ENCODE data around the gene NIPAL4. TPM values are rescaled to one million over a fixed set of nuclear protein-coding genes. Genes with fewer than 3 reads are reported as not detected.
A peak's percentile ranks its signal among the peaks of the same experiment; 100 is the strongest.

The NIPAL4 gene
- total RNA-seq, 1 experiment from 2014 or later, result not detected

GRCh38 chr5:157431544-157432200 lies 28.3 kb upstream of the NIPAL4 start:
- Histone ChIP-seq H3K27ac (ENCODE audit: low read depth, low read length, poor library complexity, severe bottlenecking) (no peak overlapping the region), H3K9me3 (ENCODE audit: low read depth, low read length, poor library complexity, severe bottlenecking) (no peaks in the 10 kb centered on the region), H3K4me3 (ENCODE audit: low read depth, low read length, poor library complexity, severe bottlenecking) (no peak overlapping the region), H3K27me3 (replicated peaks; ENCODE audit: insufficient read depth, low read depth, low read length, poor library complexity) (no peaks in the 10 kb centered on the region), H3K4me1 (ENCODE audit: insufficient read depth, low read length, poor library complexity, severe bottlenecking) (no peaks in the 10 kb centered on the region), H3K36me3 (ENCODE audit: insufficient read depth, low read length, poor library complexity, severe bottlenecking) (no peaks in the 10 kb centered on the region)
- TF ChIP-seq CTCF (conservative IDR thresholded peaks at IDR 0.05; ENCODE audit: low read depth, low read length) (peak; percentile 49), EZH2 (IDR thresholded peaks at IDR 0.05; ENCODE audit: borderline replicate concordance, low read depth, low read length, poor library complexity, severe bottlenecking) (no peak)
- DNase-seq (ENCODE audit: low spot score), result peak; percentile 63
- CTCF ChIA-PET, result interaction anchor here (1.2 kb wide), 1 partner anchor 40 kb away, joined by 5 read pairs; no protein-coding TSS in a partner anchor
- BruUV-seq (replicated peaks), result no TSS peak
- intact Hi-C loops (cut with micrococcal nuclease; ENCODE audit: unreplicated experiment), result loop anchor here (2.0 kb wide), 1 partner anchor 39 kb away; no protein-coding TSS in a partner anchor
- POLR2A ChIA-PET (ENCODE audit: low non-redundant PET), result no interaction called here

- no peak for DNase-seq (ENCODE audit: low spot score)
- CTCF ChIA-PET, result no interaction called here
- H3K4me3 ChIP-seq (ENCODE audit: low read depth, low read length, poor library complexity, severe bottlenecking), result no peak overlapping the region
- H3K9me3 ChIP-seq (ENCODE audit: low read depth, low read length, poor library complexity, severe bottlenecking), result no peaks in the 10 kb centered on the region
- POLR2A ChIA-PET (ENCODE audit: low non-redundant PET), result no interaction called here
- H3K27ac ChIP-seq (ENCODE audit: low read depth, low read length, poor library complexity, severe bottlenecking), result no peak overlapping the region
- H3K27me3 ChIP-seq (replicated peaks; ENCODE audit: insufficient read depth, low read depth, low read length, poor library complexity), result no peaks in the 10 kb centered on the region
- no peak for TF ChIP-seq CTCF (conservative IDR thresholded peaks at IDR 0.05; ENCODE audit: low read depth, low read length)
- no peak for TF ChIP-seq EZH2 (IDR thresholded peaks at IDR 0.05; ENCODE audit: borderline replicate concordance, low read depth, low read length, poor library complexity, severe bottlenecking)
- no peaks in the 10 kb centered on the region for H3K36me3 ChIP-seq (ENCODE audit: insufficient read depth, low read length, poor library complexity, severe bottlenecking)
- no TSS peak for BruUV-seq (replicated peaks)
- H3K4me1 ChIP-seq (ENCODE audit: insufficient read depth, low read length, poor library complexity, severe bottlenecking), result no peaks in the 10 kb centered on the region
- intact Hi-C loops (cut with micrococcal nuclease; ENCODE audit: unreplicated experiment), result no loop called here
Observed at GRCh38 chr5:157434096-157434495, 25.9 kb upstream of the NIPAL4 start.

- DNase-seq (ENCODE audit: low spot score), result no peak
- Histone ChIP-seq H3K4me1 (ENCODE audit: insufficient read depth, low read length, poor library complexity, severe bottlenecking) (no peaks in the 10 kb centered on the region), H3K36me3 (ENCODE audit: insufficient read depth, low read length, poor library complexity, severe bottlenecking) (no peaks in the 10 kb centered on the region), H3K27ac (ENCODE audit: low read depth, low read length, poor library complexity, severe bottlenecking) (no peak overlapping the region), H3K4me3 (ENCODE audit: low read depth, low read length, poor library complexity, severe bottlenecking) (no peak overlapping the region), H3K9me3 (ENCODE audit: low read depth, low read length, poor library complexity, severe bottlenecking) (no peaks in the 10 kb centered on the region), H3K27me3 (replicated peaks; ENCODE audit: insufficient read depth, low read depth, low read length, poor library complexity) (no peaks in the 10 kb centered on the region)
- intact Hi-C loops (cut with micrococcal nuclease; ENCODE audit: unreplicated experiment), result no loop called here
- TF ChIP-seq EZH2 (IDR thresholded peaks at IDR 0.05; ENCODE audit: borderline replicate concordance, low read depth, low read length, poor library complexity, severe bottlenecking) (no peak), CTCF (conservative IDR thresholded peaks at IDR 0.05; ENCODE audit: low read depth, low read length) (no peak)
- no TSS peak for BruUV-seq (replicated peaks)
- POLR2A ChIA-PET (ENCODE audit: low non-redundant PET), result no interaction called here
- CTCF ChIA-PET, result no interaction called here
Observed at GRCh38 chr5:157443041-157443549, 16.9 kb upstream of the NIPAL4 start.

Data from A673 (cell line).